Panc1 (cell line): ENCODE data around the gene SSBP3.

Source experiments
- CTCF ChIP-seq: fragments of 450-650 bp; IDR thresholded peaks from 2 replicates; pipeline ENCODE4 v1.5.1; 2017; ENCODE audit warnings: mild to moderate bottlenecking
- POLR2AphosphoS5 ChIP-seq: IDR thresholded peaks from 2 replicates; pipeline ENCODE4 v1.6.1; 2012; ENCODE audit warnings: mild to moderate bottlenecking, low read depth, low read length, moderate library complexity
- TCF7L2 ChIP-seq: IDR thresholded peaks from 2 replicates; pipeline ENCODE4 v1.6.1; 2011; ENCODE audit warnings: mild to moderate bottlenecking, low read depth, low read length, inconsistent platforms

DNA sequence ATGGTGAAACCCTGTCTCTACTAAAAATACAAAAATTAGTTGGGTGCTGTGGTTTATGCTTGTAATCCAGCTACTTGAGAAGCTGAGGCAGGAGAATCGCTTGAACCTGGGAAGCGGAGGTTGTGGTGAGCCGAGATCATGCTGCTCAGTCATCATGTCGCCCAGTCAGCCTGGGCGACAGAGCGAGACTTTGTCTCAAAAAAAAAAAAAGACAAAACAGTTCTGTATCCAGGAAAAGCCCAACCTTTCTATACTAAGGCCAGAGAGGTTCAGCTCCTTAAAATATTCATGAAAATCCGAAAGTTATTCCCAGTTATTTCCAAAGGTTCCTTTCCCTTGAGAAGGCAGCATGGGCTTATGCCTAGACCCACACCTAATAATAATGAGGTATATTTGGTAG is 202.0 kb downstream of the SSBP3 start:
- TF ChIP-seq POLR2AphosphoS5 (no peak), TCF7L2 (no peak), CTCF (no peak)
